Nephron (organoid): ENCODE data around the gene POMT2.

ENCODE experiments used
- H3K27ac Mint-ChIP-seq, 3 experiments: 2 replicates each; pipeline ENCODE4 v1.8.0; 2020; ENCODE audit warnings: mixed read lengths in 3 of 3, mild to moderate bottlenecking in 2 of 3, moderate library complexity in 1 of 3
- H3K27me3 Mint-ChIP-seq: 2 replicates; pipeline ENCODE4 v1.8.0; 2021; ENCODE audit warnings: low read depth, mild to moderate bottlenecking, moderate library complexity, mixed read lengths
- H3K36me3 Mint-ChIP-seq: 2 replicates; pipeline ENCODE4 v1.8.0; 2020; ENCODE audit warnings: low read depth, mixed read lengths
- H3K4me1 Mint-ChIP-seq: 2 replicates; pipeline ENCODE4 v1.8.0; 2020; ENCODE audit warnings: mixed read lengths
- H3K4me3 Mint-ChIP-seq, 3 experiments: 2 replicates each; pipeline ENCODE4 v1.8.0; 2020; ENCODE audit warnings: mild to moderate bottlenecking in 3 of 3, mixed read lengths in 3 of 3, moderate library complexity in 2 of 3
- H3K9me3 Mint-ChIP-seq: 2 replicates; pipeline ENCODE4 v1.8.0; 2020; ENCODE audit warnings: mixed read lengths
- CTCF ChIP-seq, 3 experiments: fragments of 200-600 bp; sonication (generic); IDR thresholded peaks; one replicate each; pipeline ENCODE4 v1.5.0; 2021; ENCODE audit warnings: antibody characterized with exemption in 3 of 3; ENCODE audit not compliant: unreplicated experiment in 3 of 3

Gene POMT2

GRCh38 chr14:77256694-77257093, 64.0 kb downstream of the POMT2 start:
- Mint-ChIP-seq H3K9me3 (no peaks in the 10 kb centered on the region), H3K36me3 (no peaks in the 10 kb centered on the region), H3K27me3 (peaks cover 21% of the 10 kb centered on the region), H3K27ac (no peak overlapping the region), H3K4me3 (no peak overlapping the region), H3K4me1 (no peaks in the 10 kb centered on the region)
- no peak for TF ChIP-seq CTCF (IDR thresholded peaks at IDR 0.05; ENCODE audit: unreplicated experiment in 3 of 3)

GRCh38 chr14:77253333-77254190, 67.1 kb downstream of the POMT2 start:
- TF ChIP-seq CTCF (IDR thresholded peaks at IDR 0.05; ENCODE audit: unreplicated experiment in 3 of 3) = no peak
- Mint-ChIP-seq H3K36me3 (no peaks in the 10 kb centered on the region), H3K4me3 (no peak overlapping the region), H3K27ac (no peak overlapping the region), H3K27me3 (peaks cover 18% of the 10 kb centered on the region), H3K9me3 (no peaks in the 10 kb centered on the region), H3K4me1 (no peaks in the 10 kb centered on the region)

GRCh38 chr14:77251870-77252269, 68.8 kb downstream of the POMT2 start:
- TF ChIP-seq CTCF (IDR thresholded peaks at IDR 0.05; ENCODE audit: unreplicated experiment in 3 of 3) = no peak

GRCh38 chr14:77250927-77251326, 69.8 kb downstream of the POMT2 start:
- Mint-ChIP-seq H3K4me3 (no peak overlapping the region), H3K4me1 (no peaks in the 10 kb centered on the region), H3K27ac (no peak overlapping the region), H3K9me3 (peaks cover 1% of the 10 kb centered on the region), H3K27me3 (peaks cover 17% of the 10 kb centered on the region), H3K36me3 (no peaks in the 10 kb centered on the region)
- no peak for TF ChIP-seq CTCF (IDR thresholded peaks at IDR 0.05; ENCODE audit: unreplicated experiment in 3 of 3)

More at GRCh38 chr14:77251870-77252269, 68.8 kb downstream of the POMT2 start:
- H3K27me3 Mint-ChIP-seq = peaks cover 18% of the 10 kb centered on the region
- H3K27ac Mint-ChIP-seq = no peak overlapping the region
- H3K9me3 Mint-ChIP-seq = no peaks in the 10 kb centered on the region
- H3K36me3 Mint-ChIP-seq = no peaks in the 10 kb centered on the region
- no peaks in the 10 kb centered on the region for H3K4me1 Mint-ChIP-seq
- no peak overlapping the region for H3K4me3 Mint-ChIP-seq

GRCh38 chr14:77249286-77249685, 71.4 kb downstream of the POMT2 start:
- no peak for TF ChIP-seq CTCF (IDR thresholded peaks at IDR 0.05; ENCODE audit: unreplicated experiment in 3 of 3)
- Mint-ChIP-seq H3K36me3 (no peaks in the 10 kb centered on the region), H3K4me3 (no peak overlapping the region), H3K27me3 (peaks cover 15% of the 10 kb centered on the region), H3K4me1 (no peaks in the 10 kb centered on the region), H3K27ac (no peak overlapping the region), H3K9me3 (peaks cover 3% of the 10 kb centered on the region)

- no peaks in the 10 kb centered on the region for H3K36me3 Mint-ChIP-seq
- H3K4me1 Mint-ChIP-seq = no peaks in the 10 kb centered on the region
- TF ChIP-seq CTCF (IDR thresholded peaks at IDR 0.05; ENCODE audit: unreplicated experiment in 3 of 3) = no peak
- no peak overlapping the region for H3K27ac Mint-ChIP-seq
- H3K4me3 Mint-ChIP-seq = no peak overlapping the region
- H3K27me3 Mint-ChIP-seq = peaks cover 11% of the 10 kb centered on the region
- peaks cover 3% of the 10 kb centered on the region for H3K9me3 Mint-ChIP-seq
Observed at GRCh38 chr14:77248666-77249065, 72.0 kb downstream of the POMT2 start.
